ENCODE results near the gene CXCL14.
"Not testable (repeated sequence)": the region's sequence is repeated elsewhere in the genome, so short reads cannot be mapped to it uniquely, and the experiment has no call there.

CXCL14 gene

DNA sequence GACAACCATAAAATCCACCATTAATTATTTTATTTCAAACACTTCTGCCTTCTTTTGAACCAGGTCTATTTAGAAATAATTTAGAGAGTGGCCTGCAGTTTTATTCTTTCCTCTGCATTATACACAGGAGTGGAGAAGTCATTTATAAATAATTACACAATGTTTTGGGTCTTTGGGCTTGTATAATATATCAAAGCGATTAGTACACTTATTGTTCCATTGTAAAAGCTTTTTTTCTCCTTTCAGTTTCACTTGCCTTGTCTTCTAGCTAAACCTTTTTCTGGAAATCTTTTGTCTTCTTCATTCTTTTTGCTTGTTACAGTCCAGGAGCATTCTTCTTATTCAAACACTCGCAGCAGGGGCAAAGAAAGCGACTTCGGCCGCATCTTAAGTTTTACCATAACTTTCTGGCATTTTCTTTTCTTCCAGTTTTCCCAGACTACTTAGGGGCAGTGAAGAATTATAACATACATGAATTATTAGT lies 35.7 kb downstream of the CXCL14 start:
- DNase-seq (ENCODE audit: low spot score): no peak

DNA sequence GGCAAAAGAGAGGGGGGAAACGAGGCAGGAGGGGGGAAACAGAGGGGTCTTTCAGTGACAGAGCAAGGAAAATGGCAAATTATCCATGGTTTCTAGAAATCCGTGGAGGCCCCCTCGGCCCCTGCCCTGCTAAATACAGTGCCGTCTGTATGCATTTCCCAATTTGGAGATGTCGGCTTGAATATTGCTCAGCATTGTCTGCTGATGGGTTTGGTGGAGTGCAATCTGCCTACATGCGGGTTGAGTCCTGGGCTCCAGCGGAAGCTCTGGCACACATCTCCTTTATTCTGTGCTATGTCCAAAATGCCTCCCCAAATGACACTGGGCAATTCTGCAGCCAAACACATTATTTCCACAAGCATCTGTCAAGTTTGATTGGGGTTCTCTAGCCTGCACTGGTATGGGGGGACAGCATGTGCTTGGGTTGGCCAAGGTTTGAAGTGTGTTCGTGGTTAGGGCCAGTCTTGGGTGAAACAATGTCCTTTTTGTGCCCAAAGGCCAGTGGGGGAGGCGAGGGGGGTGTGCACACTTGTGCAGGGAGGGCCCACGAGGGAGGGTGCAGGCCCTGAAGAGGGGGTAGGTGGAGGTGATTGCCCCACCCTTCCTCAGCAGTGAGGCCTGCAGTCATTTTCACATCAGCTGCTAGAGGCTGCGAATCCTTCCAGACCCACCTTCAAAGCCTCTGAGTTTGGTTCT lies 36.8 kb downstream of the CXCL14 start:
- DNase-seq (ENCODE audit: low spot score): no peak

DNA sequence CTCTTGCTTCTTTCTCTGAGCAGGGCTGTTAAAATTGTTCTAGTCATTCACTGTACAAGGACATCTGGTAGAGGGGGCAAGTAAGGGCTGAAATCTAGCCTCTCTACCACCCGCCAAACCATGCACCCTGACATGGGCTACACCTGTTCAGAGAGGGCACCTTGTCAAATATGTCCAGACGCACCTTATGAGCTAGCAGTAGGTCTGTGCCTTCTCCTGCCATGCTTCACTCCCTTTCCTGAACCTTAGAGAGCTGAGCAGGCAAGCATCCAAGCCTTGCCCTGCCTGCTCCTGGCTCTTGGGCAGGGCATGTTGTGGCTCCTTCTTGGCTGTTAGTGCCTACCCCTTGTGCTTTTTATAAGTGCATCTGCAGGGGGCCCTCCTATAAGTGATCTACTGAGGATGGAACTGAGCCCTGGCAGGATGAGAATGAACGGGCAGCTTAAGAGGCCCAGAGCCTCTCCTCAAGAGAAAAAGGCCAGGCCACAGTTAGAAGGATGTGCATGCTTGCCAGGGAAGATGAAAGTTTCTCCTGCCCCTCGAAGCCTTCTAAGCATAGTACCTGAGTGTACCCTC lies 39.3 kb downstream of the CXCL14 start:
- DNase-seq (ENCODE audit: low spot score): no peak

DNA sequence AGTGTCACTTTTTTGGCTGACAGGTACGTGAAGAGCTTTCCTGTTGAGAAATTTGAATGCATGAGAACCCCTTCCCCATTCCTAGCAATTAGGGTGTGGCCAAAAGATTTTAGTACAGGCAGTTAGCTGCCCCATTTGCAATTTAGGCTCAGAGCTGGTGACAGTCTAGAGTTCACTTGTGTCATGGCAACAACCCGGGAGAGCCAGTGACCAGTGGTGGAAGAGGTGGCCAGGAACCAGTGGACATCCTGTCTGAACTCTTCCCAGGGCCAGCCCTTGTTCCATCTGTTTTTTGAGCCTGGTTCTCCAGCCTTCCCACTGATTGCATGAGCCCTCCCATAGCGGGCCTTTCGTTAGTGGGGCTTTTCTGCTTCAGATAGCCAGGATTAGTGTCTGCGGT lies 40.5 kb downstream of the CXCL14 start:
- DNase-seq (ENCODE audit: low spot score): no peak

DNA sequence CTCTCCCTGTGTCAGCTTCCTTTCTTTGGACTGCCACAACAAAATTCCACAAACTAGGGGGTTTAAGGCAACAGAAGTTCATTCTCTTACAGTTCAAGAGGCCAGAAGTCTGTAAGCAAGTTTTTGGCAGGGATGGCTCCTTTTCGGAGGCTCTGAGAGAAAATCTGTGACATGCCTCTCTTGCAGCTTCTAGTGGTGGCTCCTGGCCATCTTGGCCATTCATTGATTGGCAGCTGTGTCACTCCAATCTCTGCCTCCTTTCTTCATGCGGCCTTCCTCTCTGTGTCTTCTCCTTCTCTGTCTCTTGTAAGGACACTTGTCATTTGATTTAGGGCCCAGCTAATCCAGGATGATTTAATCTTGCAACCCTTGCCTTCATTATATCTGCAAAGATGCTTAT lies 41.0 kb downstream of the CXCL14 start:
- no peak for DNase-seq (ENCODE audit: low spot score)

DNA sequence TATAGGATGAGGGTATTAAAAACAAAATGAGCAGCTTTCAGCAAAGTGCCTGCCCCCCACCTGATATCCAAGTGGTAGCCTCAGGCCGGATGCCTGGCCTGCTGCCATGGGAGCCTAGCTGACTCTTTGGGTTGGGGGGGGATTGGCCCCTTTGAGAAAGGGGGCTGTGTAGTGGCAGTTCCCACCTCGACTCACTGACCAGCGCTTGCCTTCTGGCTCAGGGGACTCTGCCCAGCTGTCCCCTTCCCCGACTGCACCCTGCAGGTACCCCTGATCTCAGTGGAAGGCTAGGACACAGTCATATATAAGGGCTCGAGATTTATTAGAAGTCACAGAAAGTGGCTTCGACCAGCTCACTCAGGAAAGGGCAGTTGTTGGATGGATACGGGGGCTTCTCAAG lies 41.5 kb downstream of the CXCL14 start:
- DNase-seq (ENCODE audit: low spot score): no peak

DNA sequence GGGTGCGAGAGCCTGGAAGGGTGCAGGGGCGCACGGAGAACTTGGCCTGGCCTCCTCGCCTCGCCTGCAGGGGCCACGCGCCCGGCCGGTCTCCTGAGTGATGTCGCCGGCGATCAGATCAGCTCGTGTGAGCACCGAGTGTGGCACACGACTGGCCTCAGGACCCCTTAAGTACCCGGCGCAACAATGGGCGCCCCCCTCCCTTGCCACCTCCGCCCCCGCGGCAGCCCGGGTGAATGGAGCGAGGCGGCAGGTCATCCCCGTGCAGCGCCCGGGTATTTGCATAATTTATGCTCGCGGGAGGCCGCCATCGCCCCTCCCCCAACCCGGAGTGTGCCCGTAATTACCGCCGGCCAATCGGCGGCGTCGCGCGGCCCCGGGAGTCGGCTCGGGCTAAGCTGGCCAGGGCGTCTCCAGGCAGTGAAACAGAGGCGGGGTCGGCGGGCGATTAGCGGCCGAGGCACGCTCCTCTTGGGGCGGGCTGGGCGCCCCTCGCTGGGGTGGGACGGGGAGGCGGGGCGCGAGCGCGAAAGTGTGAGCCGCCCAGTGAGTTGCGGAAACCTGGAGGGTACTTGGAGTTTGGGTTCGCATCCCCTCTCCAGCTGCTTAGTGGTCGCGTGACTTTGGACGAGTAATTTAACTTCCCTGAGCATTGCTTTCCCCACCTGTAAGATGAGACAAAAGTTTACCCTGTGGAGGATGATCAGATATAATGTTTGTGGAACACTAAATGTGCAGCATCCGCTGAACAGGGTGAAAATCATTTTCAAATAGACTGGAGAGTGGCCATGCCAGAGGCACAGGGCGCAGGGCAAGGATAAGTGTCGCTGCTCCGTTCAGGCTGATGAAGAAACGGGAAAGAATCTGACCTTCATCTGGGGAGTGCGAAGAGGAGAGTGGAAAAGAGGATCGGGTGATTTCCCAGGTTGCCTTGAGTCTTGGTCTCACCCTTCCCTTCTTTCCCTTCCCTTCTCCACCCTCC lies 42.7 kb downstream of the CXCL14 start, which contains the start of gene NEUROG1:
NEUROG1 (minus strand) TSS at position 145 of the 982 bp plus-strand sequence. CDS start 274 bp downstream, outside the sequence.
- no peak for DNase-seq (ENCODE audit: low spot score)

DNA sequence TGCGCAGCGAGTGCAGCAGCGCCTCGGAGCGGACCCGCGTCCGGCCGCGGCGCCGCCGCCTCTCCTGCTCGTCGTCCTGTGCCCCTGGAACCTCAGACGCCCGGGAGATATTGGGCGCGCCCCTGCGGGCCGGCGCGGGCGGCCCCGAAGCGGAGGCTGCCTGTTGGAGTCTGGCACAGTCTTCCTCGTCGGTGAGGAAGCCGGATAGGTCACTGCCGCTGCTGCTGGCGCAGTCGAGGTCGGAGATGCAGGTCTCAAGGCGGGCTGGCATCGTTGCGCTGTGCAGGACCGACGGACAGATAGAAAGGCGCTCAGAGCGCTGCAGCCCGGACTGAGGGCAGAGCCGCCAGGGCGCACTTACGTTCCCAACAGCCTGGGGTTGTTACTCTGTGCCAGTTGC lies 43.4 kb downstream of the CXCL14 start:
- no peak for DNase-seq (ENCODE audit: low spot score)

DNA sequence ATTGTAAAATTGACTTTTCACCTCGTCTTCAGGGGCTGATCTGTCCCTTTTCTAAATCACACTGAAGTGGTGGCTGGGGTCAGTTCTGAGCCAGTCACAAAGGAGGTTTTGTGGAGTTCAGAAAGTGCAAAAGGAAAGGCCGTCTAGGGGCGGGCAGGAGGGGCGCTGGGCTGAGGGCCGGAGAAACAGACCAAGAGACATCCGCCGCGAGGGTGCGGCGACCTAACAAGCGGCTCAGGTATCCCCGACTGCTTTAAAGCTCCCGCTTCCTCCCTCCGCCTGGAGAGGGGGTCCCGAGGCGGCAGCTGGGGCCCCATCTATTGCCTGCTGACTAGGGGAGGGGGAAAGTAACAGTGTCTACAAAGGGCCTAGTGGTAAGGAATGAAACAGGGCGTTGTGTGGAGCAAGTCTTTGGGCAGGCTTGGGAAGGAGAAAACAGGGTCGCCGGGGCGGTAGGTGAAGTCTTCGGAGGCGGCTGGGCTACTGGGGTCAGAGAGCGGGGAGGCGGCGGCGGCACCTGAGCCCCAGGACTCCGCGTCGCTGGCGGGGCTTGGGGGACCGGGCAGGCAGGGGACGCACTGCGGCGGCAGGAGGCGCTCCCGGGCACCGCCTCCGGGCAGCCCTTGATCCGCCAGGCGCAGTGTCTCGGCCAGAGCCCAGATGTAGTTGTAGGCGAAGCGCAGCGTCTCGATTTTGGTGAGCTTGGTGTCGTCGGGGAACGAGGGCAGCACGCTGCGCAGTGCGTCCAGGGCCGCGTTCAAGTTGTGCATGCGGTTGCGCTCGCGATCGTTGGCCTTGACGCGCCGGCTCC lies 44.0 kb downstream of the CXCL14 start:
- DNase-seq (ENCODE audit: low spot score): no peak

DNA sequence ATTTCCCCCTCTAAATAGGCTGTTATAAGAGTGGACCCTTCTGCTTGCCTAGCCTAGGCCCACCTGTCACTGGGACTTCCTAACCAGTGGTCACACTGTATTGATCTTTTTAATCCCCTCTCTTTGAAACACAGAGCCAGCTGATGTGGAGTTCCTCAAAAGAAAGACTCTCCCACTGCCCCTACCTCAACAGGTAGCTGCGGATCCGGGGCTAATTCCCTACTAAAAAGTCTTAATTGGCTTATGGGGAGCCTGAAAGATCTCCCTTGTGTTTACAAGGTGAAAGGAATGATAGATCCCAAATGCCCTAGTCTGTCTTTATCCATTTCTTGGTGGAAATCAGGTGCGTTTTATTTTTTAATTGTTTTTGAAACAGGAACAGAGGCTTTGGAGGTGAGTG lies 45.0 kb downstream of the CXCL14 start:
- DNase-seq (ENCODE audit: low spot score): no peak

DNA sequence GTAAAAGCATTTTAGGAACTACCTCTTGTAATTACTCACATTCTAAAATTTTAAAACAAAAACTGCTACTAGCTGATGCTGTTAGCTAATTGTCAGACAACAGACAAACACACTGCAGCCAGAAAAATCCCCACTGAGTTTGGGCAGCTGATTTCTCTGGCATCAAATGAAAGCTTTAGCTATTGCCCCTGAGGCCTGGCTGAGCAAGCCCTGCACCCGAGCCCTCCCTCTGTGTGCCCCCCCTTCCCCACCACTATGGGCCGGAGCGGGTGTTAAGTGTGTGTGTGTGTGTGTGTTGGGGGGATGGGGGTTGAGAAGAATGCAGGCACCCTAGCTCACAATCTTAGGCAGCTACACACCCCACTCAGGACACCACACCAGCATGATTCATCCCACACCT lies 45.5 kb downstream of the CXCL14 start:
- DNase-seq (ENCODE audit: low spot score): no peak

DNA sequence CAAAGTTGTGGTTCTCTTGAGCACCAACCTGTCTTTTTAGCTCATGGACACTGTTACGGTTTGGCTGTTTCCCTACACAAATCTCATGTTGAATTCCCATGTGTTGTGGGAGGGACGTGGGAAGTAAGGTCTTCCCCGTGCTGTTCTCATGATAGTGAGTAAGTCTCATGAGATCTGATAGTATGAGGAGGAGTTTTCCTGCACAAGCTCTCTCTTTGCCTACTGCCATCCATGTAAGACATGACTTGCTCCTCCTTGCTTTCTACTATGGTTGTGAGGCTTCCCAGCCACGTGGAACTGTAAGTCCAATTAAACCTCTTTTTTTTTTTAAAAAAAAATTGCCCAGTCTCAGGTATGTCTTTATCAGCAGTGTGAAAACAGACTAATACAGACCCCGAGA lies 49.2 kb downstream of the CXCL14 start:
- not testable (repeated sequence) for DNase-seq (ENCODE audit: low spot score)

DNA sequence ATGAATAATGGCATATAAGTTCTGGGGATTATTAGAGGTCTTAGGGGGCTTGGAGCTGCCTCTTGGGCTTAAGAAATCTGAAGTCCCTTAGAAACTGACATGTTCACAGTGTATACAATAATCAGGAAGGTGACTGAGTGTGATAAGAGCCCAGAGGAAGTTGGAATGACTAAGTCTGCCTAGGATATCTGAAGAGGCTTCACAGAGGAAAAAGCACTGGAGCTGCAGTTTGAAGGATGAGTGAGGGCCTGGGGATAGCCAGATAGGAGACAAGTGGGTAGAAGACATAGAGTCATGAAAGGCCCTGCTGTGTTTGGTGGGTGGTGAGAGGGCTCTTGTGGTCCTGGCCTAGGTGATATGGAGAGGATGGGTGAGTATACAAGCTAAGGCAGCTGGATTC lies 51.9 kb downstream of the CXCL14 start:
- DNase-seq (ENCODE audit: low spot score): no peak

DNA sequence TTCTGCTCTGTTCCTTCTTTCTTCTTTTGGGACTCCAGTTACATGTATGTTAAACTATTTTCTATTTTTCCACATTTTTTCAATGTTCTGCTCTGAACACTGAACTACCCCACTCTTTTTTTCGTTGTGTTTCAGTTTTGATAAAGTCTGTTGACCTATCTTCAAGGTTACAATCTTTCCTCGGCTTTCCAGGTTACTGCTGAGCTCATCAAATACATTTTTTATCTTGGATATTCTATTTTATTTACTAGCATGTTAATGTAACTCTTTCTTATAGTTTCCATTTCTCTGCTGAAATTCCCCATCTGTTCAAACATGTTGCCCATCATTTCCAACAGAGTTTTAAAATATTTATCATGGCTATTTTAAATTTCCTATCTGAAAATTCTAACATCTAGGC lies 56.8 kb downstream of the CXCL14 start:
- no peak for DNase-seq (ENCODE audit: low spot score)
